ENCODE results near the gene MAPK8.
A peak's percentile ranks its signal among the peaks of the same experiment; 100 is the strongest.

Gene MAPK8

GRCh38 chr10:48383393-48383792 lies 76.9 kb downstream of the MAPK8 start:
- H3K9me3 ChIP-seq (ENCODE audit: control insufficient read depth, insufficient read depth, low read length): no peaks in the 10 kb centered on the region
- peaks cover 18% of the 10 kb centered on the region for H3K4me1 ChIP-seq (ENCODE audit: control insufficient read depth, insufficient read depth, low read length)
- peak overlapping the region; percentile 51 for H3K27ac ChIP-seq (ENCODE audit: low read depth, low read length)
- no peak overlapping the region for H3K4me3 ChIP-seq (ENCODE audit: low read depth, low read length)
- H3K27me3 ChIP-seq (ENCODE audit: control insufficient read depth, insufficient read depth, low read length): no peaks in the 10 kb centered on the region
- no peaks in the 10 kb centered on the region for H3K36me3 ChIP-seq (ENCODE audit: control insufficient read depth, insufficient read depth, low read length)
- no peak overlapping the region for H3K9ac ChIP-seq (ENCODE audit: low read depth, low read length)

GRCh38 chr10:48384699-48384982 lies 78.2 kb downstream of the MAPK8 start:
- Histone ChIP-seq H3K27ac (ENCODE audit: low read depth, low read length) (no peak overlapping the region), H3K36me3 (ENCODE audit: control insufficient read depth, insufficient read depth, low read length) (no peaks in the 10 kb centered on the region), H3K4me3 (ENCODE audit: low read depth, low read length) (no peak overlapping the region), H3K4me1 (ENCODE audit: control insufficient read depth, insufficient read depth, low read length) (peaks cover 18% of the 10 kb centered on the region), H3K9me3 (ENCODE audit: control insufficient read depth, insufficient read depth, low read length) (no peaks in the 10 kb centered on the region), H3K27me3 (ENCODE audit: control insufficient read depth, insufficient read depth, low read length) (no peaks in the 10 kb centered on the region), H3K9ac (ENCODE audit: low read depth, low read length) (no peak overlapping the region)

- H3K27ac ChIP-seq (ENCODE audit: low read depth, low read length): no peak overlapping the region
- no peak overlapping the region for H3K9ac ChIP-seq (ENCODE audit: low read depth, low read length)
- H3K27me3 ChIP-seq (ENCODE audit: control insufficient read depth, insufficient read depth, low read length): no peaks in the 10 kb centered on the region
- H3K4me3 ChIP-seq (ENCODE audit: low read depth, low read length): no peak overlapping the region
- no peaks in the 10 kb centered on the region for H3K9me3 ChIP-seq (ENCODE audit: control insufficient read depth, insufficient read depth, low read length)
- no peaks in the 10 kb centered on the region for H3K36me3 ChIP-seq (ENCODE audit: control insufficient read depth, insufficient read depth, low read length)
- peaks cover 16% of the 10 kb centered on the region for H3K4me1 ChIP-seq (ENCODE audit: control insufficient read depth, insufficient read depth, low read length)
Measured at GRCh38 chr10:48389272-48389671, 82.8 kb downstream of the MAPK8 start.

- no peaks in the 10 kb centered on the region for H3K27me3 ChIP-seq (ENCODE audit: control insufficient read depth, insufficient read depth, low read length)
Measured at GRCh38 chr10:48389846-48390557, 83.5 kb downstream of the MAPK8 start.

GRCh38 chr10:48390558-48390871 lies 84.0 kb downstream of the MAPK8 start:
- Histone ChIP-seq H3K9ac (ENCODE audit: low read depth, low read length) (no peak overlapping the region), H3K36me3 (ENCODE audit: control insufficient read depth, insufficient read depth, low read length) (no peaks in the 10 kb centered on the region), H3K27me3 (ENCODE audit: control insufficient read depth, insufficient read depth, low read length) (no peaks in the 10 kb centered on the region), H3K27ac (ENCODE audit: low read depth, low read length) (no peak overlapping the region), H3K4me3 (ENCODE audit: low read depth, low read length) (no peak overlapping the region), H3K4me1 (ENCODE audit: control insufficient read depth, insufficient read depth, low read length) (peaks cover 11% of the 10 kb centered on the region), H3K9me3 (ENCODE audit: control insufficient read depth, insufficient read depth, low read length) (no peaks in the 10 kb centered on the region)

More at GRCh38 chr10:48389846-48390557, 83.5 kb downstream of the MAPK8 start:
- no peaks in the 10 kb centered on the region for H3K36me3 ChIP-seq (ENCODE audit: control insufficient read depth, insufficient read depth, low read length)
- H3K9ac ChIP-seq (ENCODE audit: low read depth, low read length): no peak overlapping the region
- H3K4me3 ChIP-seq (ENCODE audit: low read depth, low read length): no peak overlapping the region
- H3K27ac ChIP-seq (ENCODE audit: low read depth, low read length): no peak overlapping the region
- peaks cover 11% of the 10 kb centered on the region for H3K4me1 ChIP-seq (ENCODE audit: control insufficient read depth, insufficient read depth, low read length)
- no peaks in the 10 kb centered on the region for H3K9me3 ChIP-seq (ENCODE audit: control insufficient read depth, insufficient read depth, low read length)

- Histone ChIP-seq H3K27ac (ENCODE audit: low read depth, low read length) (no peak overlapping the region), H3K9ac (ENCODE audit: low read depth, low read length) (no peak overlapping the region), H3K36me3 (ENCODE audit: control insufficient read depth, insufficient read depth, low read length) (no peaks in the 10 kb centered on the region), H3K4me3 (ENCODE audit: low read depth, low read length) (no peak overlapping the region), H3K4me1 (ENCODE audit: control insufficient read depth, insufficient read depth, low read length) (peaks cover 11% of the 10 kb centered on the region), H3K9me3 (ENCODE audit: control insufficient read depth, insufficient read depth, low read length) (no peaks in the 10 kb centered on the region), H3K27me3 (ENCODE audit: control insufficient read depth, insufficient read depth, low read length) (no peaks in the 10 kb centered on the region)
Measured at GRCh38 chr10:48390933-48391845, 84.7 kb downstream of the MAPK8 start.

GRCh38 chr10:48391994-48392393 lies 85.5 kb downstream of the MAPK8 start:
- peaks cover 11% of the 10 kb centered on the region for H3K4me1 ChIP-seq (ENCODE audit: control insufficient read depth, insufficient read depth, low read length)
- no peak overlapping the region for H3K4me3 ChIP-seq (ENCODE audit: low read depth, low read length)
- no peak overlapping the region for H3K27ac ChIP-seq (ENCODE audit: low read depth, low read length)
- H3K27me3 ChIP-seq (ENCODE audit: control insufficient read depth, insufficient read depth, low read length): no peaks in the 10 kb centered on the region
- no peaks in the 10 kb centered on the region for H3K9me3 ChIP-seq (ENCODE audit: control insufficient read depth, insufficient read depth, low read length)
- H3K36me3 ChIP-seq (ENCODE audit: control insufficient read depth, insufficient read depth, low read length): no peaks in the 10 kb centered on the region
- no peak overlapping the region for H3K9ac ChIP-seq (ENCODE audit: low read depth, low read length)

- no peak overlapping the region for H3K4me3 ChIP-seq (ENCODE audit: low read depth, low read length)
- no peaks in the 10 kb centered on the region for H3K36me3 ChIP-seq (ENCODE audit: control insufficient read depth, insufficient read depth, low read length)
- H3K4me1 ChIP-seq (ENCODE audit: control insufficient read depth, insufficient read depth, low read length): peaks cover 35% of the 10 kb centered on the region
- H3K9ac ChIP-seq (ENCODE audit: low read depth, low read length): no peak overlapping the region
- no peaks in the 10 kb centered on the region for H3K27me3 ChIP-seq (ENCODE audit: control insufficient read depth, insufficient read depth, low read length)
- H3K9me3 ChIP-seq (ENCODE audit: control insufficient read depth, insufficient read depth, low read length): no peaks in the 10 kb centered on the region
- H3K27ac ChIP-seq (ENCODE audit: low read depth, low read length): peak overlapping the region; percentile 84
Measured at GRCh38 chr10:48398261-48398660, 91.8 kb downstream of the MAPK8 start.

- Histone ChIP-seq H3K4me3 (ENCODE audit: low read depth, low read length) (no peak overlapping the region), H3K27me3 (ENCODE audit: control insufficient read depth, insufficient read depth, low read length) (no peaks in the 10 kb centered on the region), H3K4me1 (ENCODE audit: control insufficient read depth, insufficient read depth, low read length) (peaks cover 35% of the 10 kb centered on the region), H3K9ac (ENCODE audit: low read depth, low read length) (no peak overlapping the region), H3K36me3 (ENCODE audit: control insufficient read depth, insufficient read depth, low read length) (no peaks in the 10 kb centered on the region), H3K9me3 (ENCODE audit: control insufficient read depth, insufficient read depth, low read length) (no peaks in the 10 kb centered on the region), H3K27ac (ENCODE audit: low read depth, low read length) (peak overlapping the region; percentile 84)
Measured at GRCh38 chr10:48399056-48399541, 92.6 kb downstream of the MAPK8 start.

GRCh38 chr10:48399551-48399950 lies 93.1 kb downstream of the MAPK8 start:
- Histone ChIP-seq H3K27ac (ENCODE audit: low read depth, low read length) (peak overlapping the region; percentile 84), H3K4me3 (ENCODE audit: low read depth, low read length) (no peak overlapping the region; the same call in 1 of the 2 replicates), H3K27me3 (ENCODE audit: control insufficient read depth, insufficient read depth, low read length) (no peaks in the 10 kb centered on the region), H3K9ac (ENCODE audit: low read depth, low read length) (no peak overlapping the region), H3K4me1 (ENCODE audit: control insufficient read depth, insufficient read depth, low read length) (peaks cover 35% of the 10 kb centered on the region), H3K36me3 (ENCODE audit: control insufficient read depth, insufficient read depth, low read length) (0 out of 2 replicates have a peak, but pooled peaks cover under 1% of the 10 kb centered on the region), H3K9me3 (ENCODE audit: control insufficient read depth, insufficient read depth, low read length) (no peaks in the 10 kb centered on the region)

Measured in HUES48 (cell line).